Liver (tissue), 9 donors: Measurements from ENCODE around the gene NR5A1. TPM values are rescaled to one million over a fixed set of nuclear protein-coding genes. Genes with fewer than 3 reads are reported as not detected.

ENCODE experiments used
- DNase-seq: peaks from one replicate; pipeline ENCODE4 v3.0.0-alpha.2; 2017; ENCODE audit warnings: low spot score
- H3K27ac ChIP-seq, 2 donors: one replicate each; pipeline ENCODE4 v1.7.0; 2013; ENCODE audit warnings: inconsistent platforms in 2 of 2, low read length in 2 of 2, control low read depth in 1 of 2, low read depth in 1 of 2, mild to moderate bottlenecking in 1 of 2
- H3K27me3 ChIP-seq, 4 donors: one replicate each; pipeline versions ENCODE4 v1.6.1 to v1.7.0; 2013; ENCODE audit warnings: low read length in 3 of 4, inconsistent platforms in 1 of 4, mild to moderate bottlenecking in 1 of 4, moderate library complexity in 1 of 4; ENCODE audit not compliant: control insufficient read depth in 4 of 4, insufficient read depth in 4 of 4
- H3K36me3 ChIP-seq, 4 donors: one replicate each; pipeline versions ENCODE4 v1.6.1 to v1.7.0; 2013; ENCODE audit warnings: low read length in 3 of 4, mild to moderate bottlenecking in 3 of 4, low read depth in 1 of 4, moderate library complexity in 1 of 4; ENCODE audit not compliant: control insufficient read depth in 4 of 4, insufficient read depth in 3 of 4
- H3K4me1 ChIP-seq, 4 donors: one replicate each; pipeline versions ENCODE4 v1.6.1 to v1.7.0; 2013; ENCODE audit warnings: low read length in 3 of 4, mild to moderate bottlenecking in 3 of 4, moderate library complexity in 1 of 4; ENCODE audit not compliant: control insufficient read depth in 4 of 4, insufficient read depth in 4 of 4
- H3K4me3 ChIP-seq, 3 donors: one replicate each; pipeline versions ENCODE4 v1.6.1 to v1.7.0; 2013; ENCODE audit warnings: low read length in 3 of 3, control low read depth in 1 of 3, low read depth in 1 of 3, mild to moderate bottlenecking in 1 of 3
- H3K9ac ChIP-seq, 2 donors: one replicate each; pipeline ENCODE4 v1.7.0; 2013; ENCODE audit warnings: low read length in 2 of 2, mild to moderate bottlenecking in 2 of 2, moderate library complexity in 2 of 2, control low read depth in 1 of 2, low read depth in 1 of 2
- H3K9me3 ChIP-seq, 4 donors: one replicate each; pipeline versions ENCODE4 v1.6.1 to v1.7.0; 2013; ENCODE audit warnings: low read length in 3 of 4; ENCODE audit not compliant: control insufficient read depth in 4 of 4
- EGR1 ChIP-seq, 2 donors: IDR thresholded peaks; 2 replicates each; pipeline ENCODE4 v1.6.1; 2016 to 2018; ENCODE audit warnings: antibody characterized with exemption in 2 of 2, low read depth in 2 of 2
- FOXA1 ChIP-seq: IDR thresholded peaks from 2 replicates; pipeline ENCODE4 v1.6.1; 2016; ENCODE audit warnings: antibody characterized with exemption
- FOXA2 ChIP-seq: IDR thresholded peaks from 2 replicates; pipeline ENCODE4 v1.6.1; 2016; ENCODE audit warnings: antibody characterized with exemption
- GABPA ChIP-seq, 2 donors: IDR thresholded peaks in 1 of 2; conservative IDR thresholded peaks in 1 of 2; 2 replicates each; pipeline ENCODE4 v1.6.1; 2016; ENCODE audit warnings: antibody characterized with exemption in 2 of 2, mild to moderate bottlenecking in 1 of 2, moderate library complexity in 1 of 2
- HNF4G ChIP-seq: IDR thresholded peaks from 2 replicates; pipeline ENCODE4 v1.6.1; 2016; ENCODE audit warnings: antibody characterized with exemption
- JUND ChIP-seq, 2 donors: IDR thresholded peaks; 2 replicates each; pipeline ENCODE4 v1.6.1; 2016; ENCODE audit warnings: antibody characterized with exemption in 2 of 2
- NR2F2 ChIP-seq: IDR thresholded peaks from 2 replicates; pipeline ENCODE4 v1.6.1; 2016; ENCODE audit warnings: antibody characterized with exemption
- RAD21 ChIP-seq, 2 donors: IDR thresholded peaks; 2 replicates each; pipeline ENCODE4 v1.6.1; 2016; ENCODE audit warnings: antibody characterized with exemption in 2 of 2, mild to moderate bottlenecking in 2 of 2
- SP1 ChIP-seq: IDR thresholded peaks from 2 replicates; pipeline ENCODE4 v1.6.1; 2018; ENCODE audit warnings: antibody characterized with exemption, mild to moderate bottlenecking
- TAF1 ChIP-seq: conservative IDR thresholded peaks from 2 replicates; pipeline ENCODE4 v1.6.1; 2016; ENCODE audit warnings: antibody characterized with exemption, mild to moderate bottlenecking
- YY1 ChIP-seq: IDR thresholded peaks from 2 replicates; pipeline ENCODE4 v1.6.1; 2016; ENCODE audit warnings: antibody characterized with exemption, mild to moderate bottlenecking
- WGBS: extraction: QIAGEN DNeasy Blood & Tissue Kit; methylation state at CpG from one replicate; pipeline ENCODE4 v1.1.7; 2013; 5-methylcytosine and 5-hydroxymethylcytosine counted together
- polyA plus RNA-seq, 2 donors: library from polyadenylated mRNA; stranded (reverse) in 1 of 2; unstranded in 1 of 2; fragments of 200-250 nt in 1 of 2; fragments of >200 nt in 1 of 2; fragmentation: Nextera tagmentation in 1 of 2; extraction: Ambion mirVana in 1 of 2; gene quantifications; one replicate each; pipeline versions ENCODE4 v1.2.1 to v1.2.3, GENCODE V29; 2013 to 2015
- total RNA-seq, 2 donors: library from RNA; depleted of rRNA; stranded (reverse); fragments of >200 nt; gene quantifications; one replicate each; pipeline ENCODE4 v1.2.3, GENCODE V29; 2014
- TF ChIP-seq, protein P1 (sequence below): fragments of 150-350 bp; IDR thresholded peaks from 2 replicates; pipeline ENCODE4 v1.5.1; 2017; ENCODE audit warnings: improper control_type of control experiment, low read depth, low read length; ENCODE audit not compliant: missing input control
- TF ChIP-seq, protein P2 (sequence below): IDR thresholded peaks from 2 replicates; pipeline ENCODE4 v1.6.1; 2016; ENCODE audit warnings: antibody characterized with exemption
- TF ChIP-seq, protein P3 (sequence below): IDR thresholded peaks from 2 replicates; pipeline ENCODE4 v1.6.1; 2016; ENCODE audit warnings: antibody characterized with exemption
- TF ChIP-seq, protein P4 (sequence below): IDR thresholded peaks from 2 replicates; pipeline ENCODE4 v1.6.1; 2016; ENCODE audit warnings: antibody characterized with exemption
- TF ChIP-seq, protein P5 (sequence below): IDR thresholded peaks from 2 replicates; pipeline ENCODE4 v1.6.1; 2016; ENCODE audit warnings: antibody characterized with exemption, mild to moderate bottlenecking
- donor health status: healthy.
- donor health status: healthy.
- donor health status: healthy.
- donor health status: healthy.
- donor health status: healthy.

Gene NR5A1
- total and polyA plus RNA-seq, 4 donors: not detected

DNA sequence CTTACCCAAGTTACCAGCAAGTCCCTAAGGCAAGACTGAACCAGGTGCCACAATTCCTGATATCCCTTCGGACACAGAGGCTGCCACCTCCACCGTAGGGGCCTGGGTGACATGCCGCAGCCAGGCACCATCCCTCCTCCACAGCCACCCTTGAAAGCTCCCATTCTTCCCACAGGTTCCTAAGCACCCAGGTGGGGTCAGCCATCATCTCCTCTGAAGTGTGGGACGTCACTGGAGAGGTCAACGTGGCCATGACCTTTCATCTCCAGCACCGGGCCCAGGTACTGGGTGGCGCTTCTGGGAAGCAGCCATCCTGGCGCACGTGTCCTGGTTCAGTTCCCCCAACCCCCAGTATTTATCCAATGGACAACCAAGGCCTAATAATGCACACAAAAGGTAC, 48.8 kb downstream of the NR5A1 start:
- Histone ChIP-seq H3K9me3 (peaks cover 0 to 3% (median 0%) of the 10 kb centered on the region in 4 donors), H3K36me3 (no peaks in the 10 kb centered on the region), H3K27me3 (no peaks in the 10 kb centered on the region), H3K4me1 (peaks cover 0 to under 1% (median 0%) of the 10 kb centered on the region in 4 donors), H3K4me3 (no peak overlapping the region), H3K27ac (no peak overlapping the region), H3K9ac (no peak overlapping the region)
- TF ChIP-seq, protein P1, sequence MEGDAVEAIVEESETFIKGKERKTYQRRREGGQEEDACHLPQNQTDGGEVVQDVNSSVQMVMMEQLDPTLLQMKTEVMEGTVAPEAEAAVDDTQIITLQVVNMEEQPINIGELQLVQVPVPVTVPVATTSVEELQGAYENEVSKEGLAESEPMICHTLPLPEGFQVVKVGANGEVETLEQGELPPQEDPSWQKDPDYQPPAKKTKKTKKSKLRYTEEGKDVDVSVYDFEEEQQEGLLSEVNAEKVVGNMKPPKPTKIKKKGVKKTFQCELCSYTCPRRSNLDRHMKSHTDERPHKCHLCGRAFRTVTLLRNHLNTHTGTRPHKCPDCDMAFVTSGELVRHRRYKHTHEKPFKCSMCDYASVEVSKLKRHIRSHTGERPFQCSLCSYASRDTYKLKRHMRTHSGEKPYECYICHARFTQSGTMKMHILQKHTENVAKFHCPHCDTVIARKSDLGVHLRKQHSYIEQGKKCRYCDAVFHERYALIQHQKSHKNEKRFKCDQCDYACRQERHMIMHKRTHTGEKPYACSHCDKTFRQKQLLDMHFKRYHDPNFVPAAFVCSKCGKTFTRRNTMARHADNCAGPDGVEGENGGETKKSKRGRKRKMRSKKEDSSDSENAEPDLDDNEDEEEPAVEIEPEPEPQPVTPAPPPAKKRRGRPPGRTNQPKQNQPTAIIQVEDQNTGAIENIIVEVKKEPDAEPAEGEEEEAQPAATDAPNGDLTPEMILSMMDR: no peak
- TF ChIP-seq EGR1 (IDR thresholded peaks at IDR 0.05; ENCODE audit: low read depth in 2 of 2) (no peak), YY1 (no peak), RAD21 (IDR thresholded peaks at IDR 0.05) (no peak), NR2F2 (no peak), HNF4G (no peak), TAF1 (no peak), GABPA (IDR thresholded peaks at IDR 0.05 in 1 of 2, conservative IDR thresholded peaks at IDR 0.05 in 1 of 2) (no peak), FOXA2 (no peak), SP1 (no peak), JUND (IDR thresholded peaks at IDR 0.05) (no peak), FOXA1 (no peak)
- TF ChIP-seq, protein P2, sequence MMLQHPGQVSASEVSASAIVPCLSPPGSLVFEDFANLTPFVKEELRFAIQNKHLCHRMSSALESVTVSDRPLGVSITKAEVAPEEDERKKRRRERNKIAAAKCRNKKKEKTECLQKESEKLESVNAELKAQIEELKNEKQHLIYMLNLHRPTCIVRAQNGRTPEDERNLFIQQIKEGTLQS: no peak
- TF ChIP-seq, protein P3, sequence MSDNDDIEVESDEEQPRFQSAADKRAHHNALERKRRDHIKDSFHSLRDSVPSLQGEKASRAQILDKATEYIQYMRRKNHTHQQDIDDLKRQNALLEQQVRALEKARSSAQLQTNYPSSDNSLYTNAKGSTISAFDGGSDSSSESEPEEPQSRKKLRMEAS: no peak
- 83% methylated on average over 9 of the region's 9 CpGs for WGBS
- no peak for DNase-seq

DNA sequence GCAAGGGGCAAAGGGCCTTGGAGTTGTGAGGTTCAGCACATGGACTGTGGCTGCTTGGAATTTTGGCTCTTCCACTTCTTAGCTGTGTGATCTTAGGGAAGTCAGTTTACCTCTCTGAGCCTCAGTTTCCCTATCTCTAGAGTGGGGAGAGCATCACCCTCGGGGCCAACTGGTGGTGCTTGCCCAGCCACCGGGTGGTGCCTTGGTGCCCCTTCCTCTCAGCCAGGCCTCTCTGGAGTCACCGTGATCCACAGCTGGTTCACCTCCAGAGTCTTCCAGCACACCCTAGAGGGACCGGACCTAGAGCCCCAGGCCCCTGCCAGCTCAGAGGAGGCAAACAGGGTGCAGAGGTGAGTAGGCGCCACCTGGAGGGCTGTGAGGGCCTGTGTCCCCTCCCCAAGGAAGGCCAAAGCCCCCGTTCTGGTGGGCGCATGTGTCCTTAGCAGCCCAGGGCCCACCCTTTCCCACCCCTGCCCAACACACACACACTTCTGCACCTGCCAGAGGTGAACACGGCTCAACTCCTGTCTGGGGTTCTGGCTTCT, 49.2 kb downstream of the NR5A1 start:
- Histone ChIP-seq H3K36me3 (no peaks in the 10 kb centered on the region), H3K9me3 (peaks cover 0 to 3% (median 0%) of the 10 kb centered on the region in 4 donors), H3K4me1 (peaks cover 0 to 3% (median 1%) of the 10 kb centered on the region in 4 donors), H3K27ac (no peak overlapping the region), H3K9ac (no peak overlapping the region), H3K27me3 (peaks cover 0 to 5% (median 0%) of the 10 kb centered on the region in 4 donors), H3K4me3 (no peak overlapping the region)
- no peak for DNase-seq
- 82% methylated on average over 8 of the region's 8 CpGs for WGBS
- TF ChIP-seq, protein P4, sequence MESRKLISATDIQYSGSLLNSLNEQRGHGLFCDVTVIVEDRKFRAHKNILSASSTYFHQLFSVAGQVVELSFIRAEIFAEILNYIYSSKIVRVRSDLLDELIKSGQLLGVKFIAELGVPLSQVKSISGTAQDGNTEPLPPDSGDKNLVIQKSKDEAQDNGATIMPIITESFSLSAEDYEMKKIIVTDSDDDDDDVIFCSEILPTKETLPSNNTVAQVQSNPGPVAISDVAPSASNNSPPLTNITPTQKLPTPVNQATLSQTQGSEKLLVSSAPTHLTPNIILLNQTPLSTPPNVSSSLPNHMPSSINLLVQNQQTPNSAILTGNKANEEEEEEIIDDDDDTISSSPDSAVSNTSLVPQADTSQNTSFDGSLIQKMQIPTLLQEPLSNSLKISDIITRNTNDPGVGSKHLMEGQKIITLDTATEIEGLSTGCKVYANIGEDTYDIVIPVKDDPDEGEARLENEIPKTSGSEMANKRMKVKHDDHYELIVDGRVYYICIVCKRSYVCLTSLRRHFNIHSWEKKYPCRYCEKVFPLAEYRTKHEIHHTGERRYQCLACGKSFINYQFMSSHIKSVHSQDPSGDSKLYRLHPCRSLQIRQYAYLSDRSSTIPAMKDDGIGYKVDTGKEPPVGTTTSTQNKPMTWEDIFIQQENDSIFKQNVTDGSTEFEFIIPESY: no peak
- TF ChIP-seq, protein P1: no peak
- TF ChIP-seq, protein P5, sequence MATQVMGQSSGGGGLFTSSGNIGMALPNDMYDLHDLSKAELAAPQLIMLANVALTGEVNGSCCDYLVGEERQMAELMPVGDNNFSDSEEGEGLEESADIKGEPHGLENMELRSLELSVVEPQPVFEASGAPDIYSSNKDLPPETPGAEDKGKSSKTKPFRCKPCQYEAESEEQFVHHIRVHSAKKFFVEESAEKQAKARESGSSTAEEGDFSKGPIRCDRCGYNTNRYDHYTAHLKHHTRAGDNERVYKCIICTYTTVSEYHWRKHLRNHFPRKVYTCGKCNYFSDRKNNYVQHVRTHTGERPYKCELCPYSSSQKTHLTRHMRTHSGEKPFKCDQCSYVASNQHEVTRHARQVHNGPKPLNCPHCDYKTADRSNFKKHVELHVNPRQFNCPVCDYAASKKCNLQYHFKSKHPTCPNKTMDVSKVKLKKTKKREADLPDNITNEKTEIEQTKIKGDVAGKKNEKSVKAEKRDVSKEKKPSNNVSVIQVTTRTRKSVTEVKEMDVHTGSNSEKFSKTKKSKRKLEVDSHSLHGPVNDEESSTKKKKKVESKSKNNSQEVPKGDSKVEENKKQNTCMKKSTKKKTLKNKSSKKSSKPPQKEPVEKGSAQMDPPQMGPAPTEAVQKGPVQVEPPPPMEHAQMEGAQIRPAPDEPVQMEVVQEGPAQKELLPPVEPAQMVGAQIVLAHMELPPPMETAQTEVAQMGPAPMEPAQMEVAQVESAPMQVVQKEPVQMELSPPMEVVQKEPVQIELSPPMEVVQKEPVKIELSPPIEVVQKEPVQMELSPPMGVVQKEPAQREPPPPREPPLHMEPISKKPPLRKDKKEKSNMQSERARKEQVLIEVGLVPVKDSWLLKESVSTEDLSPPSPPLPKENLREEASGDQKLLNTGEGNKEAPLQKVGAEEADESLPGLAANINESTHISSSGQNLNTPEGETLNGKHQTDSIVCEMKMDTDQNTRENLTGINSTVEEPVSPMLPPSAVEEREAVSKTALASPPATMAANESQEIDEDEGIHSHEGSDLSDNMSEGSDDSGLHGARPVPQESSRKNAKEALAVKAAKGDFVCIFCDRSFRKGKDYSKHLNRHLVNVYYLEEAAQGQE: no peak
- TF ChIP-seq FOXA2: no peak
- TF ChIP-seq TAF1: no peak
